Stimulated activated CD8-positive, alpha-beta memory T cell treated with anti-CD3 and anti-CD28 coated beads, Interleukin-12 subunit alpha, Interleukin-12 subunit beta, amount 100 ng/mL, for 24 hours (primary cell): ENCODE measurements around the gene HTR4.

ENCODE experiments used
- DNase-seq: peaks from one replicate; pipeline ENCODE4 v3.0.0-alpha.2; 2020; ENCODE audit errors: extremely low read depth

HTR4 gene

DNA sequence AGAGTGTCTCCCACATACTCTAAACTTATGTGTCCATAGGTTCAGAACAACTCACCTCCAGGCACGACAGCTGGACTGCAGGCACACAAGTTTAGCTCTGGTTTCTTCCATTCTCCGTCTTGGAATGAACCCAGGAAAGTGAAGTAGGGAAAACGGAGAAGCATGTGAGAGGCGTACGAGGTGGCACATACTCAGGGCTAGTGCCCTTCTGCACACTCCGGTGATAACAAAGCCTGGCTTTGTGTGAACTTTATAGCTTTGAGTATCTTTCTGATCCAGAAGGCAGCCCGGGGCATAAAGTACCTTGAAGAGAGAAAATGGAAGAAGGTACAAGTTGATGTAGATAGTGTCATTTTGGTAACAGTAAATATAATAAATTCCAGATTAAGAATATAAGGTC lies 11.1 kb upstream of the HTR4 start:
- no peak for DNase-seq

GRCh38 chr5:148663509-148663908 lies 9.2 kb upstream of the HTR4 start:
- DNase-seq = no peak

GRCh38 chr5:148660346-148660660 lies 6.0 kb upstream of the HTR4 start:
- no peak for DNase-seq

DNA sequence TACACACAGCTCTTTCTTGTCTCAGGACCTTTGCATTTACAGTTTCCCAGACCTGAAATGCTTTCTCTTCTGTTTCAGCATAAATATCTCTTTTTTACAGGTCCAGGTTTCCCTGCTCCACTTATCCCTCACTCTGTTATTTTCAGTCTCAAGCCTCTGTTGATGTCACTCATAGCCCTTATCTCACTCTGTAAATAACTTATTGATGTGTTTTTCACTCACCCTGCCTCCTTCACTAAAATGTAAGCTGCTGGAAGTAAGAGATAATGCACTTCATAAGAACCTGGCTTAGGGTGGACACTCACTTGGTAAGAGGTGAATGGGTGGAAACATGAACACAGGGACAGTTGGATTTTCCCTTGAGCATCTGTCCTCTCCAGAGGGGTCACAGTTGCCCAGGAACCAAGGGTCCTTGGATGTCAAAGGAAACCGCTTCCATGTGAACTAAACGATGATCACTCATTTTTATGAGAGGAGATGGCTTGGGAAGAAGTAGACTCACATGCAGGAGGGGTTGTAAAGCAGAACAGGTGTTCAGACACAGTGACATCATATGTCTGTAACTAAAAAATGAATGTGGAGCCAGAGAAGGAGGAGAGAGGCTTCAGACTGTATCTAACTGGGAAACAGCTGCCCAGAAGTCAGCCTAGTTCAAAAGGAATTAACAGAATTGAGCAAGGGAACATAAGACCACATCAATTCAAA lies 5.5 kb upstream of the HTR4 start:
- no peak for DNase-seq

GRCh38 chr5:148653291-148653835 lies 964 bp downstream of the HTR4 start:
- DNase-seq = no peak

DNA sequence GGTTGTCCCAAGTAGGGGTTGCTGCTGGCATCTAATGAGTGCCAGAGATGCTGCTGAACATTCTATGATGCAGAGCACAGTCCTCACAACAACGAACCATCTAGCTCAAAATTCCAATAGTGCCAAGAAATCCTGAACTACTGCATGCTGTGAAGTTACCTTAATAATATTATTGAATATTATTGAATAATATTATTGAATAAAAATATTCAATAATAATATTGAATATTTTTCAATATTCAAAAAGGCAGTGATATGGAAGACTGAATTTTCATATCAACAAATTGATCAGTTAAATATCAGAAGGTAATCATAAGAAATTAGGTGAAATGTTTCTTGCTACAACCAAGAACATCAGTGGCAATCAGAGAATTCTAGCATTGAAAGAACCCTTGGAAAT lies 2.8 kb downstream of the HTR4 start:
- no peak for DNase-seq

GRCh38 chr5:148645527-148645926 lies 8.8 kb downstream of the HTR4 start:
- DNase-seq = no peak

DNA sequence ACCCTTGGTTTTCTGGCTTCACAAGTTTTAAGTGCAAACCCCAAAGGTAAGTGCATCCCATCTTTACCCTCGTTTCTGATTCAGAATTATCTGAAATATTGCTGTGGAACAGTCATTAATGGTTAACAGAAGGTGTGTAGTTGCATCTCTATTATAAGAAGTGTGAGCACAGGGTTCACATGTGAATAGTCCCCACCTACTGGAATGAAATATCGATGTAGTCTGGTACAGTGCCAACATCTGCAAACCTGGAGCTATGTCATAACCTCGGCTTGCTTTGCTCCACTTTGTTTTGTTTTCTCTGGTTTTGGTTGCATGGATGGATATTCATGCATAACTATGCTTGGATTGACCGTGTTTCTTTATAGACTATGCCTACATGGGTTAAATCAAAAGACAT lies 12.6 kb downstream of the HTR4 start:
- DNase-seq = no peak

- DNase-seq = no peak
These were observed 13.9 kb downstream of the HTR4 start for GRCh38 chr5:148640471-148640870.

DNA sequence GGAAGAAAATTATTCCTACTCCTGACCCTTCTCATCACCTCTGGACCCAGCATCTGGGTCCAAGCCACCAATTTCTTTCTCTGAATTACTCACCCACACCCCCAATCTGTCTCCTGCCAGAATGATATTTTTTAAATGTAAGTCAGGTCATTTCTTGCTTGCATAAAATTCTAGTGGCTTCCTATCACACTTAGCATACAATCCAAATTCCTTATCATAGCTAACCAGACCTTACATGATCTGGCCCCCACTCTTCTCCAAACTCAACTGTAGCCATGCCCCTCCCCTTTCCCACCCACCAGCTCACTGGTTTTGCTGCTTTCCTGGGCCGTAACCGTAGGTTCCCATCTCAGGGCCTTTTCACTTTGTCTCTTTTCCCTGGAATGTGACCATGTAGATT lies 15.2 kb downstream of the HTR4 start:
- no peak for DNase-seq

GRCh38 chr5:148636353-148636752 lies 18.0 kb downstream of the HTR4 start:
- no peak for DNase-seq

DNA sequence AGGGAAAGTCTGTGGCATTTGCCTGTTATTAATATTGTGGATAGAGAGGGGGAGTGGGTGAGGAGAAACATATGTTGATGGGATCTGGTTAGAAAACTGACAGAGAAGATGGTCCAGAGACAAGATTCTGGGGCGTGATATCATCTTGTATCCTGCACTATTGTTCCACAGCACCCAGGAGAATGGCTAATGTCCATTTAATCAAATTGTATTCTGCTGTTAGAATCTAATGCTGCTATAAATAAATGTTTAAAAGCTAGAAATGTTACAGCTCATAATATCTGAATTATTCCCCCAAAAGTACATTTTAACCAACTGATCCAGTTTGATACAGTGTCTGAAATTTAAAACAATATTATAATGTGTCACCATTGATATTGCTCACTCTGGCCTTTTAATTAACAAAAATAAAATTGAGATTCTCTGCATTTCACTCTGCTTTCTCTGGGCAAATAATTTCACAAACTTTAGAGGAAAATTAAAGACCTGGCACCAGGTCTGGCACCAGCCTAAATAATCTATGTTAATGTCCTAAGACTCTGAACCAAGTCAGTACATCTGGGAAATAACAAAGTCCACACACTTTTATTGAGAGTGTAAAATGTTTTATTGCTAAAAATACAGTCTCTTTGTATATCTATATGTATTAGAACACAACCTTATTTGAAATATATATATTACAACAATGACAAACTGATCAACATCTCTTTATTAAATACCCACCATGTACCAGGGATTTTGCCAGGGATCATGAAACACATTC lies 18.8 kb downstream of the HTR4 start:
- no peak for DNase-seq

GRCh38 chr5:148633067-148633377 lies 21.3 kb downstream of the HTR4 start:
- DNase-seq = no peak

DNA sequence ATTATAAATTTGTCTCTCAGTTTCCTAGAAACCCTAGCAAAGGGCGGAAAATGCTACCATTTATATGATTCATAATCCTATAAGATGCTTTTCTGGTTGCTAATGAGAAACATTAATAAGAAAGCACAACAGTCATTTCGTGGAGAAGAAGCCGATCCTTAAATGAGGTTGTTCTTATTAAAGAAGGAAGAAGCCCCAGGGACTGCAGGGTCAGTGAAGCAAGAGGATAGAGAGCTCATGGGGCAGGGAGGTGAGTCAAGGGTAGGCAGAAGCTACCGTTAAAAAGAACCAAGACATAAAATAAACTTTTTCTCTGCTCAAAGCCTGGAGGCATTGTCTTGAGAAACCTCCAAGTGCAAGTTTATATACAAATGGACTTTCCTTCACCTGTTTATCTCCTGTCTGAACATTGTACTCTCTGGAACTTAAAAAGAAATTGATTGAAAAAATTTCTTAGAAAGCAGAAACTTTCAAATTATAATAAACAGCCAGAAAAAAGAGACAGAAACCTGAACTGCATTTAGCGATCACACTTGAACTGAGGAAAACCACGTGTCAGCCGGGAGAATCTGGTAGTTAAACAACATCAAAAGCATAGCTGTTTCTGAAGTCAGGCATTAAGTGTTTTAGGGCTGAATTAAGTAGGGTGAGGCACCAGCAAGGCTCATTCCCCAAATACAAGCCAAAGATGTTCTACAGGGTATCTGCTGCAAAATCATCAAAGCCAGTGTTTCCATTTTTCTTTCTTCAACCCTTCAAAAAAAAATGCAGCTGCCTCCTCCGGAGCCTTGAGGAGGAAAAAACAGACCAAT lies 21.9 kb downstream of the HTR4 start:
- no peak for DNase-seq

DNA sequence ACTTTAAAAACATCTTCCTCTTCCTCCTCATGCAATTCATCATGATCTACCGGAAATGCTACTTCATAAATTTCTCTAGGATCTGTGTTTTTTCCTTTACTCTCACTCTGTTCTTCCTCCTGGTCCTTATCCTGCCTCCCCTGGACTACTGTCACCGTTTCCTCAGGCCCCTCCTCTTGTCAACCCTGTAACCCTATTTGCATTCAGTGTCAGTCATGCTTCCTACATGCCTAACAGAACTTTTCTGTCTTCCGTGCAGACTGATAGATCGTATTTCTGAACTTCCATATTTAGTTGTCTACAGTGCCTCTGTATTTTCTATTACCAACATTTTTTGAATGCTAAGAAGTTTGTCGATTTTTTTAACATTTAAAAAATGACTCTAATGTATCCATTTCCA lies 27.3 kb downstream of the HTR4 start:
- no peak for DNase-seq

GRCh38 chr5:148626081-148626613 lies 28.2 kb downstream of the HTR4 start:
- DNase-seq = no peak

GRCh38 chr5:148625250-148625649 lies 29.1 kb downstream of the HTR4 start:
- no peak for DNase-seq

GRCh38 chr5:148623741-148624140 lies 30.6 kb downstream of the HTR4 start:
- DNase-seq = no peak

GRCh38 chr5:148623101-148623500 lies 31.2 kb downstream of the HTR4 start:
- DNase-seq = no peak

- no peak for DNase-seq
These were observed 33.6 kb downstream of the HTR4 start for GRCh38 chr5:148620696-148621095.

- DNase-seq = no peak
These were observed 34.2 kb downstream of the HTR4 start for GRCh38 chr5:148620091-148620490.

DNA sequence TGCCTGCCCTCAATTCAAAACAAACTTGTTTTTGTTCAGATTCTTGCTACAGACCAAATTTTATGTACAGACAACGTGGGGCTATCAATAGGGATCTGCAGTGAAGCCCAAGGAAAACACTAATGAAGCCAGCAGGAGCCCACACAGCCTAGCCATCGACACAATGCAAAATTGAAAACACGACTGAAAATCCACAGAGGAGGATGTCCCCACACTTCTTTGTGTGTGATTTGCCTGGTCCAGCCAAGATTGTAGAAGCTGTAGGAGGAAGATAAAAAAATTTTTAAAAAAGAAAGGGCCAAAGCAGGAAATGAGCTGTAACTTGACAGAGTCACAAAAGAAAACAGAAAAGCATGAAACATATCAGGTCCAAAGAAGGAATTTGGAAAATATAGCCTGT lies 34.8 kb downstream of the HTR4 start:
- no peak for DNase-seq
